Neural progenitor cell (in vitro differentiated cells): ENCODE results near the gene PLA2G15. TPM values are rescaled to one million over a fixed set of nuclear protein-coding genes. Genes with fewer than 3 reads are reported as not detected.

Experiments
- DNase-seq: peaks from one replicate; pipeline ENCODE4 v3.0.0-alpha.2; 2016; ENCODE audit warnings: low spot score
- H2AFZ ChIP-seq: fragments of 200-600 bp; sonication (generic); replicated peaks from 2 replicates; pipeline ENCODE4 v1.6.1; 2016; ENCODE audit warnings: antibody characterized with exemption
- H3F3A ChIP-seq: fragments of 200-600 bp; sonication (generic); 2 replicates; pipeline ENCODE4 v1.6.1; 2016; ENCODE audit warnings: antibody characterized with exemption, low read depth
- H3K27ac ChIP-seq: fragments of 200-600 bp; sonication (generic); 2 replicates; pipeline ENCODE4 v1.5.1; 2016; ENCODE audit warnings: mild to moderate bottlenecking
- H3K27me3 ChIP-seq: fragments of 200-600 bp; sonication (generic); 2 replicates; pipeline ENCODE4 v1.6.1; 2016; ENCODE audit warnings: mild to moderate bottlenecking, moderate library complexity
- H3K36me3 ChIP-seq: fragments of 200-600 bp; sonication (generic); 2 replicates; pipeline ENCODE4 v1.5.1; 2016
- H3K4me1 ChIP-seq: fragments of 200-600 bp; sonication (generic); 2 replicates; pipeline ENCODE4 v1.6.1; 2016; ENCODE audit warnings: mixed run types
- H3K4me2 ChIP-seq: fragments of 200-600 bp; sonication (generic); 2 replicates; pipeline ENCODE4 v1.6.1; 2016
- H3K4me3 ChIP-seq: fragments of 200-600 bp; sonication (generic); 2 replicates; pipeline ENCODE4 v1.5.1; 2016
- H3K79me2 ChIP-seq: fragments of 200-600 bp; sonication (generic); 2 replicates; pipeline ENCODE4 v1.6.1; 2016; ENCODE audit warnings: low read depth
- H3K9ac ChIP-seq: fragments of 200-600 bp; sonication (generic); 2 replicates; pipeline ENCODE4 v1.6.1; 2016
- H3K9me3 ChIP-seq: fragments of 200-600 bp; sonication (generic); 2 replicates; pipeline ENCODE4 v1.5.1; 2016; ENCODE audit warnings: low read depth
- H4K20me1 ChIP-seq: fragments of 200-600 bp; sonication (generic); 2 replicates; pipeline ENCODE4 v1.6.1; 2016; ENCODE audit warnings: low read depth
- H3K27ac Mint-ChIP-seq: 3 replicates; pipeline ENCODE4 v1.8.0; 2021; ENCODE audit warnings: mixed read lengths
- H3K27me3 Mint-ChIP-seq: 2 replicates; pipeline ENCODE4 v1.8.0; 2022; ENCODE audit warnings: low read depth, mild to moderate bottlenecking, inconsistent platforms, moderate library complexity, mixed read lengths; ENCODE audit not compliant: insufficient read depth
- H3K36me3 Mint-ChIP-seq: 3 replicates; pipeline ENCODE4 v1.8.0; 2021; ENCODE audit warnings: mixed read lengths
- H3K4me1 Mint-ChIP-seq: 3 replicates; pipeline ENCODE4 v1.8.0; 2021; ENCODE audit warnings: mixed read lengths
- H3K4me3 Mint-ChIP-seq: 3 replicates; pipeline ENCODE4 v1.8.0; 2021; ENCODE audit warnings: mild to moderate bottlenecking, moderate library complexity, mixed read lengths
- H3K9me3 Mint-ChIP-seq: 3 replicates; pipeline ENCODE4 v1.8.0; 2020; ENCODE audit warnings: mixed read lengths
- CTCF ChIP-seq: fragments of 200-600 bp; sonication (generic); IDR thresholded peaks from 2 replicates; pipeline ENCODE4 v1.5.1; 2017; ENCODE audit warnings: antibody characterized with exemption, mild to moderate bottlenecking
- EZH2 ChIP-seq: fragments of 200-600 bp; sonication (generic); IDR thresholded peaks from 2 replicates; pipeline ENCODE4 v1.6.1; 2017; ENCODE audit warnings: antibody characterized with exemption, mild to moderate bottlenecking, moderate library complexity
- EZH2phosphoT487 ChIP-seq: fragments of 200-600 bp; sonication (generic); IDR thresholded peaks from 2 replicates; pipeline ENCODE4 v1.6.1; 2017; ENCODE audit warnings: antibody characterized with exemption
- total RNA-seq: library from RNA; depleted of rRNA; stranded (reverse); fragments of >200 nt; gene quantifications from 2 replicates; pipeline ENCODE4 v1.2.3, GENCODE V29; 2015; ENCODE audit warnings: low replicate concordance

Gene PLA2G15
- total RNA-seq, 1 donor from 2014 or later, result 3.8 TPM

- Mint-ChIP-seq H3K4me1 (peaks cover 14% of the 10 kb centered on the region), H3K27ac (peak overlapping the region; percentile 93), H3K36me3 (peaks cover 4% of the 10 kb centered on the region), H3K4me3 (peak overlapping the region; percentile 84), H3K9me3 (peaks cover 3% of the 10 kb centered on the region), H3K27me3 (peaks cover 32% of the 10 kb centered on the region)
- Histone ChIP-seq H3K4me3 (peak overlapping the region; percentile 37), H3K27me3 (peaks cover 48% of the 10 kb centered on the region), H3K4me1 (peaks cover 19% of the 10 kb centered on the region), H3K27ac (peak overlapping the region; percentile 52), H2AFZ (peak overlapping the region; percentile 45), H3K36me3 (no peaks in the 10 kb centered on the region), H4K20me1 (peaks cover 13% of the 10 kb centered on the region), H3K9ac (no peak overlapping the region), H3K79me2 (no peaks in the 10 kb centered on the region), H3K4me2 (peak overlapping the region; percentile 69), H3F3A (peaks cover 44% of the 10 kb centered on the region), H3K9me3 (no peaks in the 10 kb centered on the region)
- TF ChIP-seq EZH2, result no peak
- TF ChIP-seq CTCF, result no peak
- no peak for TF ChIP-seq EZH2phosphoT487
- DNase-seq, result no peak
Measured at GRCh38 chr16:68238029-68238345, 7.2 kb upstream of the PLA2G15 start.

- H3K4me3 ChIP-seq, result no peak overlapping the region
- H3K4me1 ChIP-seq, result peaks cover 5% of the 10 kb centered on the region
- DNase-seq, result no peak
- Mint-ChIP-seq H3K4me1 (peaks cover 16% of the 10 kb centered on the region), H3K4me3 (no peak overlapping the region), H3K9me3 (peaks cover 3% of the 10 kb centered on the region), H3K27me3 (peaks cover 19% of the 10 kb centered on the region), H3K36me3 (no peaks in the 10 kb centered on the region), H3K27ac (no peak overlapping the region)
- H3F3A ChIP-seq, result peaks cover 17% of the 10 kb centered on the region
- H3K9ac ChIP-seq, result no peak overlapping the region
- no peak overlapping the region for H3K27ac ChIP-seq
- no peaks in the 10 kb centered on the region for H3K9me3 ChIP-seq
- no peaks in the 10 kb centered on the region for H4K20me1 ChIP-seq
- H3K79me2 ChIP-seq, result no peaks in the 10 kb centered on the region
- peaks cover 36% of the 10 kb centered on the region for H3K27me3 ChIP-seq
- H2AFZ ChIP-seq, result no peak overlapping the region
- H3K36me3 ChIP-seq, result no peaks in the 10 kb centered on the region
- no peak overlapping the region for H3K4me2 ChIP-seq
- TF ChIP-seq EZH2, result no peak
- no peak for TF ChIP-seq CTCF
- TF ChIP-seq EZH2phosphoT487, result no peak
Measured at GRCh38 chr16:68242085-68242484, 3.1 kb upstream of the PLA2G15 start.

GRCh38 chr16:68242926-68243858 is 2.0 kb upstream of the PLA2G15 start:
- DNase-seq, result no peak
- Histone ChIP-seq H4K20me1 (no peaks in the 10 kb centered on the region), H3K36me3 (no peaks in the 10 kb centered on the region), H3K27me3 (peaks cover 35% of the 10 kb centered on the region), H3K79me2 (no peaks in the 10 kb centered on the region), H3K9me3 (no peaks in the 10 kb centered on the region), H3K4me2 (no peak overlapping the region), H3K4me1 (peaks cover 4% of the 10 kb centered on the region), H3F3A (peaks cover 11% of the 10 kb centered on the region), H3K4me3 (no peak overlapping the region), H3K27ac (no peak overlapping the region), H3K9ac (no peak overlapping the region), H2AFZ (no peak overlapping the region)
- peaks cover 23% of the 10 kb centered on the region for H3K27me3 Mint-ChIP-seq
- peaks cover 3% of the 10 kb centered on the region for H3K9me3 Mint-ChIP-seq
- H3K36me3 Mint-ChIP-seq, result no peaks in the 10 kb centered on the region
- H3K4me1 Mint-ChIP-seq, result peaks cover 11% of the 10 kb centered on the region
- TF ChIP-seq CTCF (no peak), EZH2 (no peak), EZH2phosphoT487 (no peak)
- peak overlapping the region; percentile 62 for H3K4me3 Mint-ChIP-seq
- no peak overlapping the region for H3K27ac Mint-ChIP-seq
